Right renal cortex interstitium (tissue), 3 donors: ENCODE results near the gene OR1B1. TPM values are rescaled to one million over a fixed set of nuclear protein-coding genes. Genes with fewer than 3 reads are reported as not detected.
"Not testable (repeated sequence)": the region's sequence is repeated elsewhere in the genome, so short reads cannot be mapped to it uniquely, and the experiment has no call there.

ENCODE experiments used
- DNase-seq, 3 donors: peaks; one replicate each; pipeline ENCODE4 v3.0.0-alpha.2; 2013; ENCODE audit warnings: low read depth in 3 of 3, low spot score in 2 of 3
- polyA plus RNA-seq, 3 donors: library from polyadenylated mRNA; unstranded; fragments of 120-200 nt; gene quantifications; one replicate each; pipeline ENCODE4 v1.2.1, GENCODE V29; 2013; ENCODE audit not compliant: insufficient read length in 3 of 3

OR1B1 gene
- polyA plus RNA-seq = not detected

GRCh38 chr9:122657527-122657926, at the start of gene OR1B1:
Gene OR1B1 (minus strand): TSS chr9:122657627.
- no peak for DNase-seq

- no peak for DNase-seq
These were observed 38.3 kb upstream of the OR1B1 start for GRCh38 chr9:122695696-122696095.

GRCh38 chr9:122684851-122685250, 27.4 kb upstream of the OR1B1 start:
- no peak for DNase-seq

GRCh38 chr9:122672481-122672880, 15.1 kb upstream of the OR1B1 start:
- DNase-seq = no peak

GRCh38 chr9:122661416-122661815, 4.0 kb upstream of the OR1B1 start, which contains the start of gene OR1L1:
Gene OR1L1 (plus strand): TSS chr9:122661716. CDS start chr9:122661716, 0 bp downstream.
- no peak for DNase-seq

- DNase-seq = no peak
These were observed 1.0 kb downstream of the OR1B1 start for GRCh38 chr9:122656378-122656777.

- no peak for DNase-seq
These were observed 15.2 kb downstream of the OR1B1 start for GRCh38 chr9:122642226-122642625.

GRCh38 chr9:122619996-122620395, 37.4 kb downstream of the OR1B1 start:
- DNase-seq = no peak

- no peak for DNase-seq
These were observed 43.1 kb downstream of the OR1B1 start, which contains the start of gene OR1Q1 for GRCh38 chr9:122614362-122614761. Gene OR1Q1 (plus strand): TSS chr9:122614738. CDS start chr9:122614738, 0 bp downstream.

GRCh38 chr9:122609804-122610203, 47.6 kb downstream of the OR1B1 start:
- no peak for DNase-seq

- no peak for DNase-seq
These were observed 50.8 kb downstream of the OR1B1 start for GRCh38 chr9:122606587-122606986.

GRCh38 chr9:122605691-122606090, 51.7 kb downstream of the OR1B1 start:
- no peak for DNase-seq

- DNase-seq = not testable (repeated sequence)
These were observed 74.1 kb downstream of the OR1B1 start, which contains the start of gene OR1L8 for GRCh38 chr9:122583284-122583683. Gene OR1L8 (minus strand): TSS chr9:122583384. CDS start chr9:122568477, 14,907 bp downstream.

GRCh38 chr9:122580360-122580759, 77.1 kb downstream of the OR1B1 start:
- DNase-seq = no peak

GRCh38 chr9:122579874-122580273, 77.6 kb downstream of the OR1B1 start:
- no peak for DNase-seq

Other genes starting within 250 kb of the OR1B1 start
- gene OR1J1, start 179.7 kb downstream of the OR1B1 start, polyA plus RNA-seq = not detected
- gene OR1J2, start 146.8 kb downstream of the OR1B1 start, polyA plus RNA-seq = not detected
- gene OR1J4, start 138.5 kb downstream of the OR1B1 start, polyA plus RNA-seq = not detected
- not detected for gene OR1N1, start 130.3 kb downstream of the OR1B1 start, polyA plus RNA-seq
- gene OR1N2, start 104.5 kb downstream of the OR1B1 start, polyA plus RNA-seq = not detected
- gene OR1L8, start 74.2 kb downstream of the OR1B1 start, polyA plus RNA-seq = under 1 TPM; 0.11 to 0.18 (median 0.14) TPM
- not detected for gene OR1Q1, start 42.9 kb downstream of the OR1B1 start, polyA plus RNA-seq
- not detected for gene OR1L1, start 4.1 kb upstream of the OR1B1 start, polyA plus RNA-seq
- not detected for gene OR1L3, start 17.5 kb upstream of the OR1B1 start, polyA plus RNA-seq
- gene OR1L4, start 66.4 kb upstream of the OR1B1 start, polyA plus RNA-seq = not detected
- not detected for gene OR1L6, start 84.7 kb upstream of the OR1B1 start, polyA plus RNA-seq
- gene OR5C1, start 131.3 kb upstream of the OR1B1 start, polyA plus RNA-seq = not detected
- gene OR1K1, start 142.5 kb upstream of the OR1B1 start, polyA plus RNA-seq = not detected
- 10 to 100 TPM; 33.9 to 38.2 (median 37.3) TPM for gene PDCL, start 171.0 kb upstream of the OR1B1 start, polyA plus RNA-seq
- gene RC3H2, start 247.7 kb upstream of the OR1B1 start, polyA plus RNA-seq = 10 to 100 TPM; 40.5 to 46.9 (median 45.7) TPM